ENCODE data around the gene CCDC71. TPM values are rescaled to one million over a fixed set of nuclear protein-coding genes. Genes with fewer than 3 reads are reported as not detected.
A peak's percentile ranks its signal among the peaks of the same experiment; 100 is the strongest.

The CCDC71 gene
- polyA plus RNA-seq, 3 donors, result 1.0 to 11.2 (median 1.2) TPM

DNA sequence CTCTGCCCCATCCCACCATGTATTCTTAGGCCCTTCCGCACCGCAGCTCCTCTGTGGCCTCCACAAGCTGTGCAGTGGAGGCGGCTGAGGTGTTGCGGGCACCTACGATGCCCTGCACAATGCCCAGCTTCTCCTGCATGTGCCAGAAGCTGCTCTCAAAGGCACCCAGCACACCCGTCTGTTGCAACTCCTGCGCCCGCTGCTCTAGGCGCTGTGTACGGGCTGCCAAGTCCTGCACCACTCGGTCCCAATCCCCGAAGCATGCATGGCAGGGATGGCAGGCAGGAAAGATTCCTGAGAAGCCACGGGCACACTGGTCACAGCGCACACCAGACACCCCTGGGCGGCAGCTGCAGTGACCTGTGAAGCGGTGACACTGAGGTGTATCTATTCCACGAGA, 42.4 kb downstream of the CCDC71 start:
- H4K20me1 ChIP-seq (ENCODE audit: insufficient read depth, low read length), result no peaks in the 10 kb centered on the region
- H3K9me3 Mint-ChIP-seq, result peaks cover 0 to 2% (median 0%) of the 10 kb centered on the region in 7 donors
- intact Hi-C loops (cut with micrococcal nuclease), result no loop called here
- H3K4me3 Mint-ChIP-seq, result no peak overlapping the region
- TF ChIP-seq, protein P1, sequence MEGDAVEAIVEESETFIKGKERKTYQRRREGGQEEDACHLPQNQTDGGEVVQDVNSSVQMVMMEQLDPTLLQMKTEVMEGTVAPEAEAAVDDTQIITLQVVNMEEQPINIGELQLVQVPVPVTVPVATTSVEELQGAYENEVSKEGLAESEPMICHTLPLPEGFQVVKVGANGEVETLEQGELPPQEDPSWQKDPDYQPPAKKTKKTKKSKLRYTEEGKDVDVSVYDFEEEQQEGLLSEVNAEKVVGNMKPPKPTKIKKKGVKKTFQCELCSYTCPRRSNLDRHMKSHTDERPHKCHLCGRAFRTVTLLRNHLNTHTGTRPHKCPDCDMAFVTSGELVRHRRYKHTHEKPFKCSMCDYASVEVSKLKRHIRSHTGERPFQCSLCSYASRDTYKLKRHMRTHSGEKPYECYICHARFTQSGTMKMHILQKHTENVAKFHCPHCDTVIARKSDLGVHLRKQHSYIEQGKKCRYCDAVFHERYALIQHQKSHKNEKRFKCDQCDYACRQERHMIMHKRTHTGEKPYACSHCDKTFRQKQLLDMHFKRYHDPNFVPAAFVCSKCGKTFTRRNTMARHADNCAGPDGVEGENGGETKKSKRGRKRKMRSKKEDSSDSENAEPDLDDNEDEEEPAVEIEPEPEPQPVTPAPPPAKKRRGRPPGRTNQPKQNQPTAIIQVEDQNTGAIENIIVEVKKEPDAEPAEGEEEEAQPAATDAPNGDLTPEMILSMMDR (IDR thresholded peaks at IDR 0.05), result no peak
- H3K4me2 ChIP-seq (replicated peaks; ENCODE audit: extremely low read depth, low read length, poor library complexity, severe bottlenecking), result no peak overlapping the region
- H3K27ac ChIP-seq (ENCODE audit: low read depth in 1 of 2, low read length in 2 of 2), result no peak overlapping the region
- H3K4me1 ChIP-seq (ENCODE audit: control insufficient read depth in 1 of 2, insufficient read depth in 2 of 2, low read length in 2 of 2), result peaks cover 16 to 23% of the 10 kb centered on the region in 2 donors
- no peaks in the 10 kb centered on the region for H3K27me3 ChIP-seq (ENCODE audit: control insufficient read depth in 2 of 2, insufficient read depth in 2 of 2, low read length in 2 of 2)
- no peak overlapping the region for H2AFZ ChIP-seq (ENCODE audit: insufficient read depth, low read depth, low read length, poor library complexity, severe bottlenecking)
- peaks cover 4 to 7% of the 10 kb centered on the region in 2 donors for H3K36me3 ChIP-seq (replicated peaks in 1 of 2; ENCODE audit: control insufficient read depth in 1 of 2, insufficient read depth in 2 of 2, low read length in 2 of 2)
- H3K9me3 ChIP-seq (replicated peaks in 1 of 2; ENCODE audit: control insufficient read depth in 1 of 2, insufficient read depth in 1 of 2, low read length in 2 of 2), result no peaks in the 10 kb centered on the region
- H3K4me1 Mint-ChIP-seq, result peaks cover 11% of the 10 kb centered on the region
- H3K79me2 ChIP-seq (ENCODE audit: insufficient read depth, low read length), result peaks cover 19% of the 10 kb centered on the region
- DNase-seq, result no peak
- H3K4me3 ChIP-seq (replicated peaks in 1 of 3; ENCODE audit: low read depth in 2 of 3, low read length in 3 of 3), result no peak overlapping the region
- H3K27ac Mint-ChIP-seq, result peak overlapping the region in 1 of 7 donors; percentile 40
- no peak overlapping the region for H3K9ac ChIP-seq (ENCODE audit: insufficient read depth, low read length, poor library complexity, severe bottlenecking)
- H3K36me3 Mint-ChIP-seq, result peaks cover 4% of the 10 kb centered on the region in 2 donors
- H3K27me3 Mint-ChIP-seq (ENCODE audit: low read depth in 3 of 3), result no peaks in the 10 kb centered on the region
- WGBS (ENCODE audit: insufficient coverage), result 97% methylated on average over 16 of the region's 17 CpGs

DNA sequence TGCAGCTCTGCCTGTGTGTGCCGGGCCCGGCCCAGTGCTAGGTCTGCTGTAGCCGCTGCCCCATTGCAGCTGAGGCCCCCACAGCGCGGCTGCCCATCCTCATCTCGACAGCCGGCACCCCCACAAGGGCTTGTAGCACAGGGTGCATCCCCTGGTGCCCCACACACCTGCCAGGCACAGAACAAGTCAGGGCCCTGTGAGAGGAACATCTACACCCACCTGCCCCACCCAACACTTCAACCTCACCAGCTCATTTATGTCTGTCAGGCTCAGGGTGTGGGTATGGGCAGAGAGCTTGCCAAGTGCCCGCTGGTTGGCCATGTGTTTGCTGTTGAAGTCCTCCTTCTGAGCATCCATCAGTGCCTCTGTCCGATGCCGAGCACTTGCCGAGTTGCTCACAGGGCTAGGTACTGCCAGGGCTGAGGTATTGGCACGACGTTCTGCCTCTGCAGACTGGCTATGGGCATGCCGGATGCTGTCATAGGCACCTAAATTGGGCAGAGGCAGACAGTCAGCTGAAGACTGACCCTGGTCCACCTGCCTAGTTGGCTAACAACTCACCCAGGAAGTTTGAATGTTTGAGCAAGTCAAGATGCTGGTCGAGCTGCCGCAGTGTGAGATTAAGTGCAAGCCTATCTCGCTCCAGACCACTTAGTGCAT, 43.1 kb downstream of the CCDC71 start:
- H3K27me3 ChIP-seq (ENCODE audit: control insufficient read depth in 2 of 2, insufficient read depth in 2 of 2, low read length in 2 of 2), result no peaks in the 10 kb centered on the region
- H3K27ac ChIP-seq (ENCODE audit: low read depth in 1 of 2, low read length in 2 of 2), result no peak overlapping the region
- Mint-ChIP-seq H3K9me3 (peaks cover 0 to 2% (median 0%) of the 10 kb centered on the region in 7 donors), H3K36me3 (peaks cover 7 to 11% of the 10 kb centered on the region in 2 donors), H3K27me3 (ENCODE audit: low read depth in 3 of 3) (no peaks in the 10 kb centered on the region), H3K4me1 (peaks cover 11% of the 10 kb centered on the region), H3K4me3 (no peak overlapping the region), H3K27ac (no peak overlapping the region)
- no peak overlapping the region for H3K9ac ChIP-seq (ENCODE audit: insufficient read depth, low read length, poor library complexity, severe bottlenecking)
- no peak overlapping the region for H3K4me2 ChIP-seq (replicated peaks; ENCODE audit: extremely low read depth, low read length, poor library complexity, severe bottlenecking)
- H3K4me3 ChIP-seq (replicated peaks in 1 of 3; ENCODE audit: low read depth in 2 of 3, low read length in 3 of 3), result no peak overlapping the region
- TF ChIP-seq, protein P1 (IDR thresholded peaks at IDR 0.05), result no peak
- DNase-seq, result no peak
- H3K36me3 ChIP-seq (replicated peaks in 1 of 2; ENCODE audit: control insufficient read depth in 1 of 2, insufficient read depth in 2 of 2, low read length in 2 of 2), result peaks cover 11 to 14% of the 10 kb centered on the region in 2 donors
- intact Hi-C loops (cut with micrococcal nuclease), result no loop called here
- H3K79me2 ChIP-seq (ENCODE audit: insufficient read depth, low read length), result peaks cover 22% of the 10 kb centered on the region
- H4K20me1 ChIP-seq (ENCODE audit: insufficient read depth, low read length), result no peaks in the 10 kb centered on the region
- no peaks in the 10 kb centered on the region for H3K9me3 ChIP-seq (replicated peaks in 1 of 2; ENCODE audit: control insufficient read depth in 1 of 2, insufficient read depth in 1 of 2, low read length in 2 of 2)
- H2AFZ ChIP-seq (ENCODE audit: insufficient read depth, low read depth, low read length, poor library complexity, severe bottlenecking), result no peak overlapping the region
- 98% methylated on average over 17 of the region's 17 CpGs for WGBS (ENCODE audit: insufficient coverage)
- H3K4me1 ChIP-seq (ENCODE audit: control insufficient read depth in 1 of 2, insufficient read depth in 2 of 2, low read length in 2 of 2), result peaks cover 16 to 23% of the 10 kb centered on the region in 2 donors

Data from CD14-positive monocyte (primary cell).